Measurements from ENCODE around the gene MIAT. TPM values are rescaled to one million over a fixed set of nuclear protein-coding genes. Genes with fewer than 3 reads are reported as not detected.

The MIAT gene
- total RNA-seq, 3 donors from 2014 or later: 0.80 to 2.3 (median 1.9) TPM

DNA sequence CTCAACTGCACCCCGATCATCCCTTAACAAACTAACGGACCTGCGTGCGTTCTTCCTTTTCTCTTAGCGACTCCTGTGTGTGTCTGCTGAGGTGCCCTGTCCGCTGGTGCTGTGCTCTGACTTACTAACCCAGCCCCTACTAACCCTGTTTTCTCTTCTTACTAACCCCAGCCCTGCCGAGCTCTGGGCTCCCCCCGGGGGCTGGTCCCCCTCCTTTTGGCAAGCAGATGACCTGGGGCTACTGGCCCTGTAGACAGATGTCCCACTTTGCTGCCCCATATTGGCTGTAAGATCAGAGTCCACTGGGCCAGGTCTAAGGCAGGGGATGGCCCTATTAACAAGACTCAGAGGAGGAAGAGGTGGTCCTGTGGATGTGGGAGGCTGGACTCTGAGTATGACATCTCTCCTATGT, 14.7 kb downstream of the MIAT start:
- no peaks in the 10 kb centered on the region for H3K36me3 ChIP-seq
- H3K9me3 ChIP-seq: no peaks in the 10 kb centered on the region
- peak overlapping the region; percentile 93 to 99 for H3K27ac ChIP-seq
- intact Hi-C loops (cut with DNase I; ENCODE audit: low total_unique reads): no loop called here
- TF ChIP-seq POLR2A (IDR thresholded peaks at IDR 0.05): no peak
- TF ChIP-seq, protein P1, sequence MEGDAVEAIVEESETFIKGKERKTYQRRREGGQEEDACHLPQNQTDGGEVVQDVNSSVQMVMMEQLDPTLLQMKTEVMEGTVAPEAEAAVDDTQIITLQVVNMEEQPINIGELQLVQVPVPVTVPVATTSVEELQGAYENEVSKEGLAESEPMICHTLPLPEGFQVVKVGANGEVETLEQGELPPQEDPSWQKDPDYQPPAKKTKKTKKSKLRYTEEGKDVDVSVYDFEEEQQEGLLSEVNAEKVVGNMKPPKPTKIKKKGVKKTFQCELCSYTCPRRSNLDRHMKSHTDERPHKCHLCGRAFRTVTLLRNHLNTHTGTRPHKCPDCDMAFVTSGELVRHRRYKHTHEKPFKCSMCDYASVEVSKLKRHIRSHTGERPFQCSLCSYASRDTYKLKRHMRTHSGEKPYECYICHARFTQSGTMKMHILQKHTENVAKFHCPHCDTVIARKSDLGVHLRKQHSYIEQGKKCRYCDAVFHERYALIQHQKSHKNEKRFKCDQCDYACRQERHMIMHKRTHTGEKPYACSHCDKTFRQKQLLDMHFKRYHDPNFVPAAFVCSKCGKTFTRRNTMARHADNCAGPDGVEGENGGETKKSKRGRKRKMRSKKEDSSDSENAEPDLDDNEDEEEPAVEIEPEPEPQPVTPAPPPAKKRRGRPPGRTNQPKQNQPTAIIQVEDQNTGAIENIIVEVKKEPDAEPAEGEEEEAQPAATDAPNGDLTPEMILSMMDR (IDR thresholded peaks at IDR 0.05): no peak
- no peak for TF ChIP-seq POLR2AphosphoS5 (IDR thresholded peaks at IDR 0.05)
- H3K27me3 ChIP-seq: no peaks in the 10 kb centered on the region
- DNase-seq (ENCODE audit: low spot score in 2 of 2): no peak
- peaks cover 0 to 5% of the 10 kb centered on the region in 2 donors for H3K4me1 ChIP-seq
- H3K4me3 ChIP-seq: peak overlapping the region; percentile 69 to 84 (median 82)

DNA sequence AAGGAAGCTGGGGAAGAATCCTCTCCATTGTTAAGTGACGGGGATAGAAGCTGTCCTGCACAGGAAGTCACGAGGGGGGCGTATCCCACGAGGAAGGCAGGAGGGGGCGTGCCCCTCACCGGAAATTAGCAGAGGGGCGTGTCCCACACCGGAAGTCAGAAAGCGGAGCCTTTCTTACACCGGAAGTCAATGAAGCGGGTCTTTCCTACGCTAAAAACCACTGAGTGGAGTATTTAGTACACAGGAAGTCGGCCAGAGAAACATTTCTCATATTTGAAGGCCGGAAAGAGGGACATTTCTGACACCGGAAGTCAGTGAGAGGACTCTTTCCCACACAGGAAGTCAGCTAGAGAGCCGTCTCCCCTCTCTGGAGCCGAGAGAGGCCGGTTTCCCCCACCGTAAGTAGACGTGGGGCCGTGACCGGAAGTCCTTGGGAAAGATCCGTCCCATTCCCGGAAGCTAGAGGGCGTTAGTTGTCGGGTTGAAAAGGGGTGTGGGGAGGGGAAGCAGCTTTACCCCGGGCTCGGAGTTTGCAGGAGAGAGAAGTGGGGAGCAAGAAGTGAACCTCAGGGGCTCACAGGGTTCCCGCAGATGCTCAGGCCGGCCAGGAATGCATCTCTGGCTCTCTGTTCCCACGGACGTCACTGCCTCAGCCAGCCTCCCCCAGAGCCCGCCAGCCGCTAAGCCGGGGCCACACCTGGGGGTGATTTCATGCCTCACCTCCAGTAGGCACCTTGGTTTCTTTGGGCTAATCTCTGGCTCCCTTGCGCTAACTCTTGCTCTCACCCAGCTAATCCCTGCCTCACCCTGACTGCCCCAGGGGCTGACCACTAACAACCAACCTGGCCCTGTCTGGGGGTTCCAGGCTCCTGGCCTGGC, 15.4 kb downstream of the MIAT start:
- intact Hi-C loops (cut with DNase I; ENCODE audit: low total_unique reads): no loop called here
- Histone ChIP-seq H3K9me3 (no peaks in the 10 kb centered on the region), H3K27me3 (no peaks in the 10 kb centered on the region), H3K4me3 (peak overlapping the region; percentile 69 to 84 (median 82)), H3K27ac (peak overlapping the region; percentile 93 to 99), H3K36me3 (no peaks in the 10 kb centered on the region), H3K4me1 (peaks cover 0 to 5% of the 10 kb centered on the region in 2 donors)
- DNase-seq (ENCODE audit: low spot score in 2 of 2): peak; percentile 91 to 92
- TF ChIP-seq POLR2A (IDR thresholded peaks at IDR 0.05): no peak
- TF ChIP-seq, protein P1 (IDR thresholded peaks at IDR 0.05): peak in 2 of 3 donors; percentile 11 to 46
- peak; percentile 53 to 91 (median 73) for TF ChIP-seq POLR2AphosphoS5 (IDR thresholded peaks at IDR 0.05)

DNA sequence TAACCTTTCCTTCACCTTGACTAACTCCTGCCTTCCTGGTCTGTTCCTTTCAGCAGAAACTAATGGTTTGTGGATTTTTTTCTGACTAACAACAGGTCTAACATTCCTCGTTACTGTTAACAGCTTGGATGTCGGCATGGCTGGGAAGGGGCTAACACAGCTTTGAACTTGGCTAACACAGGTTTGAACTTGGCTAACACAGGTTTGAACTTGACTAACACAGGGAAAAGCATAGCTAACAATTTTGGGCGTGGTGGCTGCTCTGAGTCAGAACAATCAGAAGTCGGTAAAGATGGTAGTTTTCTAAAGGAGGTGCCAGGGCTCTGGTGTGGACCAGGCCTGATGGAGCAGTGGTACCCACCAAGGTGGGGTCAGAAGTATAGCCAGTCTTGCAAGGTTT, 16.1 kb downstream of the MIAT start:
- Histone ChIP-seq H3K4me3 (peak overlapping the region; percentile 69 to 84 (median 82)), H3K27ac (peak overlapping the region; percentile 93 to 99), H3K9me3 (no peaks in the 10 kb centered on the region), H3K36me3 (no peaks in the 10 kb centered on the region), H3K27me3 (no peaks in the 10 kb centered on the region), H3K4me1 (peaks cover 0 to 5% of the 10 kb centered on the region in 2 donors)
- no peak for DNase-seq (ENCODE audit: low spot score in 2 of 2)
- intact Hi-C loops (cut with DNase I; ENCODE audit: low total_unique reads): no loop called here
- TF ChIP-seq, protein P1 (IDR thresholded peaks at IDR 0.05): no peak
- no peak for TF ChIP-seq POLR2AphosphoS5 (IDR thresholded peaks at IDR 0.05)
- TF ChIP-seq POLR2A (IDR thresholded peaks at IDR 0.05): no peak

DNA sequence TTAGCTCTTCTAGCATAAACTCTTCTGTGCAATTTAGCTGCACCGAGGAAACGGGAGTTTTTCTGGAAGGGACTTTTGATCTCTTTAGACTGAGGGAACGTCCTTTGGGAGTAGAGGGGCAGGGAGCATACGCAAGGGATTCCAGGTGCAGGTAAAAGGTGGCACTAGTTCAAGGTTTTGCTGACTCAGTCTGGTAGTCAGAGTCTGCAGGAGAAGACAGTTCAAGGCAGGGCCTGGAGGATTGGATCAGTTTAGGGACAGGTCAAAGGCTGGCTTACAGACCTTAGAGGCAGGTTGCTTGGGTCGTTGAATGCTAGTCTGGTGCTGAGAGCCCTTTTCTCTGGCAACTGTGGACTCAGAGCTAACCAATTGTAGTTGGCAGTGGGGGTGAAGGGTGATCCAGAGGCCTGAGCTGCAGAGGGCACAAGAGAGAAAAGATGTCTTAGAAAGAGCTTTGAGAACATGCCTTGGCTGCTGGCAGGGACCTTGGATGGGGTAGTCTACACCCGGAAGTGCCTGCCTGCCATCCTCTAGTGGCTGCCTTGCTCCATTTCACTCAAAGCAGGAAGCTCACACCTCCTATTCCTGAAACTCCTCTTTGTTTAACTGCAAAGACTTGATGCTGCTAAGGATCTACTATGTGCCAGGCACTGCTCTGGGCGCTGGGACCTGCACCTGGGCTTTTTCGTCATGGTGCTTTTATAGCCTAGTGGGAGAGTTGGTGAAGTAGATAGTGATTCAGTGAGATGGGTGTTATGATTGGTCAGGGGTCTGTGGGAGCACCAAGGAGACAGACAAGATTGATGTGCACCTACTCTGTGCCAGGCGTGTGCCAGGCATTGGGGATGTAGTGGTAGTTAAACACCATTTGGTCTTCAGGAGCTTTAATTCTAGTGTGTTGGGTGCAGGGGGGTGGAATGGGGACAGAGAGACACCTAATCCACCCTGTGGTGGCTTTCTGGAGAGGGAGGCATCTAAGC, 17.1 kb downstream of the MIAT start:
- Histone ChIP-seq H3K4me1 (peaks cover 0 to 5% of the 10 kb centered on the region in 2 donors), H3K27ac (no peak overlapping the region), H3K9me3 (no peaks in the 10 kb centered on the region), H3K36me3 (no peaks in the 10 kb centered on the region), H3K4me3 (peak overlapping the region in 1 of 3 donors; percentile 84), H3K27me3 (no peaks in the 10 kb centered on the region)
- no peak for DNase-seq (ENCODE audit: low spot score in 2 of 2)
- intact Hi-C loops (cut with DNase I; ENCODE audit: low total_unique reads): no loop called here
- no peak for TF ChIP-seq POLR2A (IDR thresholded peaks at IDR 0.05)
- no peak for TF ChIP-seq POLR2AphosphoS5 (IDR thresholded peaks at IDR 0.05)
- TF ChIP-seq, protein P1 (IDR thresholded peaks at IDR 0.05): no peak
